DMS153 treated with DMSO at 0.1 percent for 48 hours (cell line): ENCODE data around the gene PROK1.

Experiments used
- DNase-seq: peaks from one replicate; lab custom pipeline; 2025; ENCODE audit not compliant: unreplicated experiment; lab: John Stamatoyannopoulos, UW

The PROK1 gene

DNA sequence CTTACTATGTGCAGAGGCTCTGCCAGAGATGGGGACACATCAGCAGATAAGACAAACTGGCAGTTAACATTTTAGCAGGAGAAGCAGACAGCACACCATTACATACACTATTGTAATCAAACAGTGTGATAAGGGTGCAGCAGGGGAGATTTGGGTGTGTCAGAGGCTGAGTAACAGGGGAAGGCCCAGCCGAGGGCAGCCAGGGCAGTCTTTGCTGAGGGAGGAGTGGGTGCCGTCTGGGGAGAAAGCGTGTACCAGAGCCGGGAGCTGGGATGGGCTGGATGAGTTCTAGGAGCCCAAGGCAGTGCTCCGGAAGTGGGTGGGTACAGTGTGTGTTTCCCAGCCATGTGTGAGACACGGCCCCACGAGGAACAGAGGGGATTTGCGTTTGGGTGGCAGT, 36.8 kb downstream of the PROK1 start:
- DNase-seq = no peak

- no peak for DNase-seq
Measured at GRCh38 chr1:110488161-110488560, 37.2 kb downstream of the PROK1 start.

DNA sequence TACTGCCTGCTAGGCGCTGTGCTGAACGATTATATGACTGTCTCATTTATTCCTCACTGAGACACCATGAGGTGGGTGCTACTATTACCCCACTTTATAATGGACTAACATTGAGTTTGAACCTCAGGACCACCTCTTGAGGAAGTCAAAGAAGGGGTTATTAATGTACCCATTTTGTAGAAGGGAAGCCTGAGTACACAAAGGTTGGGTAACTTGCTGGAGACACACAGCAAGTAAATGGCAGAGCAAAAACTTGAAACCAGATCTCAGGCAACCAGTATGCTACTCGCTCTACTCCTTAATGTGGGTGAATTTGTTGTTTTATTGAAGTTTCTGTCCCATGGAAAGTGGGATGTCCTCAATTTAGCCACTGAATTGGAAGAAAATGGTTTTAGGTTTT, 37.9 kb downstream of the PROK1 start:
- no peak for DNase-seq

DNA sequence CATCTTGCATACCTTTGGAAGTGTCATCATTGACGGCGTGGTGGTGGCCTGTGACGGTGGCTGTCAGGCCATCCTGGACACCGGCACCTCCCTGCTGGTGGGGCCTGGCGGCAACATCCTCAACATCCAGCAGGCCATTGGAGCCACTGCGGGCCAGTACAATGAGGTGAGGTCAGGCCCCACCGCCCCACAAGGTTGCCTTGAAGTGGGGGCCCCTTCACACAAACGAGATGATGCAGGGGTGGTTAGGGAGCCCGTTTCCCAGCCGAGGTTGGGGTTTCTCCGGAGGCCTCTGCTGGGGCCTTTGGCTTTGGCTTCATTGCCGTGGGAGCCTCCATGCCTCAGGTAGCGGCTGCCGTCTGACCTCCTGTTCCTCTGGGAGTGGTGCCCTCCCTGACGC, 38.5 kb downstream of the PROK1 start:
- no peak for DNase-seq

GRCh38 chr1:110489973-110490542, 39.1 kb downstream of the PROK1 start:
- DNase-seq = no peak

GRCh38 chr1:110490791-110491451, 40.0 kb downstream of the PROK1 start:
- no peak for DNase-seq

DNA sequence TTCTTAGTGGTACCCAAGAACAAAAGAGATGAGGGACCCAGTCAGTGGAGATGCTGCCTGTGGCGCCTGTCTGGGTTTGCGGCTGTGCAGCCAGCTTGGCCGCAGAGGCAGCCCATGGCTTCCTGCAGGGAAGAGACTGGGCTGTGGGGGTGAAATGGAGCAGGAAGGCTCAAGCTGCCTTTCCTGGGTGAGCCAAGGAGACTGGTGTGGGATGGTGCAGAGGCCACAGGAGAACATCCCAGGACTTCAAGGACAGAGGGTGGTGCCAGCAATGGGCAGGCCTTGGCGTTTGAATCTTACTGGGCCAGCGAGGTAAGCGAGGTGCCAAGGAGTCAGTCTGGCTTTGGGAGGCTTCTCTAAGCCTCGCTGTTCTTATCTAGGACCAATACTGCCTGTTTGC, 41.6 kb downstream of the PROK1 start:
- no peak for DNase-seq

DNA sequence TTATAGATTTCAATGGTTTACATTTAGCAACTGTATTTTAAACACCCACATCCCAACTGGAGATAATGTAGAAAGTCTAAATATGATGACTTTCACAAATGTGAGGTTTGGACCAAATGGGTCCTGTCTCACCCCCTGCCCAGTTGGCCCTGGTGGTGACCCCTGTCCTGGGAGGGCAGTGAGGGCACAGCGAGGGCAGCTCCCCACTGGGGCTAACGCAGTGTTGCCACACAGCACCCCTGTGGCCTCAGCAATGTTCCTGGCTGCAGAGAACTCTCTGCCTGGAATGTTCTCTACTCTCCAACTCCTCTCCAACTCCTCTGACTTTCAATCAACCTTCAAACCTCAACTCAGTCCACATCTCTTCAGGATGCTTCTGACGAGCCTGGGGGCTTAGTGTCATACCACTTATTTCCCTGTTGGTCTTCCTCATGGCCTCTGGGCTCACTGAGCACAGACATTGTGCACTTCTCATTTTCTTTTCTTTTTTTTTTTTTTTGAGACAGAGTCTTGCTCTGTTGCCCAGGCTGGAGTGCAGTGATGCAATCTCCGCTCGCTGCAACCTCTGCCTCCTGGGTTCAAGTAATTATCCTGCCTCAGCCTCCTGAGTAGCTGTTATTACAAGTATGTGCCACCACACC, 42.2 kb downstream of the PROK1 start:
- no peak for DNase-seq

DNA sequence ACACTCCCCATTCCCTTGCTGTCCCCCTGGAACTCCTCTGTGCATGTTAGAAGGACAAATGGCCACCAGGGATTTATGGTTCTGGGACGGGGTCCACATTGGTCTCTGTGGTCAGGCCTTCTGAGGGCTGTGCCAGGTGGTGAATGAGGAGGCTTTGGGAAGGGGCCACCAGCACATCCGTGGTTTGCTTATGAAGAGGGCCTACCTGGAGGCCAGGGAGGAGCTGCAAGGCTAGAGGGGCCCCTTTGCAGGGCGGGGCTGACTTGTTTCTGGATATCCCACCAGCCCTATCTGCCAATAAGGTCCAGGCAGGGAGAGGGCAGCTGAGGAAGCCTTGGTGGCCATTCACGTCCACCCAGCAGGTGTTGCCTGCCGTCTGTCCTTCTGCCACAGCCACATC, 43.1 kb downstream of the PROK1 start:
- no peak for DNase-seq

DNA sequence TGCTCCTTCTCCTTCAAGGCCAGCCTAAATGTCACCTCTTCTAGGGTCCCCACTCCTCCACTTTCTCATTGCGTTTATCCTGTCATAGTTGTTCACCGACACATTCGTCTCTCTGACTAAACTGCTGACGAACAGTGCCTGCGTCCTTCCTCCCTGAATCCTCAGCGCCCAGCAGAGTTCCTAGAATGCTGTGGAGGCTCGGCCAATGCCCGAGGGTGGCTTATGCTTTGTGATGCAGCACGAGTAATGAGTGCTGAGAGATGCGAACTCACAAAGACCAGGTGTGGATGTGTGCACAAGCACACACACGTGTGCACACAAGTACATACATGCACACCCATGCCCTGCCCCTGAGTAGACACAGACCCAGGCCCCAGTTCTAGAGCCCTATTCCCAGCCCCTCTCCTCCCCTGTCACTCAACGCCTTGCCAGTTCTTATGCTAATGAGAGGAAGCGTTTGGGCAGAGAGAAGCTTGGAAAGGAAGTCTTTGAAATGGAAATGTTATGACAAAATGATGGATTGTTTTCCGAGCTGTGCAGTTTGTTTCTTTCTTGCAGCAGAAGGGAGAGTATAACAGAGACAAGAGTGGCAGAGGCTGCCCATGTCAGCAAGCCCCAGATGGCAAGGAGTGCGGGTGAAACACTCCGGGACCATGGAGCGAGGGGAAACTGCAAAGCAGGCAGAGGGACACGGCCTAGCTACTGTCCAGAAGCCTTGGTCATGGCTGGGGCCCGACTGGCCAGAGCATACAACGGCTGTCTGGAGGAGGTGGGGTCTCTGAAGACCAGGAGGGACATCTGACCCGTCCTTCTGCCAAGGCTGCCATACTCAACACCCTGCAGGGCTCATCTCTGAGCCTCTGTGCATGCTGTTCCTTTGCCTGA, 43.8 kb downstream of the PROK1 start:
- no peak for DNase-seq

GRCh38 chr1:110495926-110496600, 45.1 kb downstream of the PROK1 start:
- peak; percentile 59 for DNase-seq

DNA sequence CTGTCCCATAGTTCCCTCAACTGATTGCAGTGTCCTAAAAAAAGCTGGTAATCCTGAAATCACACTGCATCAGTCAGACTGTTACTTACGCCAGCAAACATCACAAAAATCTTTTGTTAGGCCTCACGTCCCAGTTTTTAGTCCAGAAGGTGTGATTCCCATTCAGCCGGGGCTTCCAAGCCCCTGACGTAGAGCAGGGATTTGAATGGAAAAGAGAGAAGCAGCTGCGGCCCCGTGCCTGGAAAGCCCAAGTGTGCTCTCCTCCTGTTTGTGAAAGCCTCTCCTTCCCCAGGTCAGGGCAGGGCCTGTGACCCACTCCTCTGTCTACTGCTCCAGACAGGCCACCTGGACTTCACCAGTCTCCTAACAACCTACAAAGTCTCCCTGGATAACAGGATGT, 47.3 kb downstream of the PROK1 start:
- no peak for DNase-seq

GRCh38 chr1:110501488-110502132, 50.7 kb downstream of the PROK1 start:
- DNase-seq = no peak

GRCh38 chr1:110502402-110503151, 51.6 kb downstream of the PROK1 start:
- DNase-seq = no peak

DNA sequence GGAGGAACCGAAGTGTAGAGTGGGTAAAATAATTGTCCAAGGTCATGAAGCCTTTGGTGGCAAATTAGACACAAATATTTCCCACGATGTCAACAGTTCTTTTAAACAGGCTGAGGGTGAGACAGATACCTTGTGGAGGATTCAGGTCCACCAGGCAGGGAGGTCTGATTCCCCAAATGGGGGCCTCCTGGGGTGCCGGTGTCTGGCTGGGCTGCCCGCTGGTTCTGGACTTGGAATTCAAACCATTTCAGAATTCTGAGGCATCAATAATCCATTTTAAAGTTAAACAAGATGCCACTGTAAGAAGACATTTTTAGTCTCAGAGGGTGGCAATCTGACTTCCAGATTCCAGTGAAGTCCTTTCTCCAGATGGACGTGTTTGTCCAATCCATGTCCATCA, 52.5 kb downstream of the PROK1 start:
- DNase-seq = no peak

DNA sequence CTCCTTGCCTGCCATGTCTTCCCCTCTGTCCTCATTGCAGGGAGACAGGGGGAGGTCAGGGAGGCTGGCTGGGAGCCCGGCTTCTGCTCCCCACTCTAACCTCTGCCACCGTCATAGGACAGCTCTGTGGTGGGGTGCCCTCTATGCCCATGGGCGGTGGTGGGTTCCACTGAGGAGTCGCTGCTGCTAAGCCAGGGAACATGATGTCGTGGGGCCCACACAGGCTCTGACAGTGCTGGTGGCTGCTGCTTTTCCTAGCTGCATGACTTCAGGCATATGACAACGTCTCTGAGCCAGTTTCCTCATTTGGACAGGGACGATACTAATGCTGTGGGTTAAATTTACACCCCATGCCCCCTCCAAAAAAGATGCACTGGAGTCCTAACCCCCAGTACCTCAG, 53.3 kb downstream of the PROK1 start:
- no peak for DNase-seq

DNA sequence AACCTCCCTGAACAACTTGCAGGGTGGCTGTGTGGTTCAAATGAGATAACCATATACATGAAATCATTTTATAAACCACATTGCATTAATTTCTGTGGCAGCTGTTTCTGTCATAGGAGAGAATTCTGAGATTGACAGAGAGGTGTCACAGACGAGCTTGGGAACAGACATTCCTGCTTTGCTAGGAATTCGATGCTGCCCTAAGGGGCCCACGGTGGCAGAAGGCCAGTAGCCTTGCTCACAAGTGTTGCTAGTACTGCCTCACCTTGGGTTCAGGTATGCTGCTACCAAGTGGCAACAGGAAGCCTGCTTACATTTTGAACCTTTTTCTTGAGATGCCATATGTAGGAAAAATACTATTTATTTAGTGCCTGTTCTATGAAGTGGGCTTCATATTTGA, 54.6 kb downstream of the PROK1 start:
- no peak for DNase-seq

DNA sequence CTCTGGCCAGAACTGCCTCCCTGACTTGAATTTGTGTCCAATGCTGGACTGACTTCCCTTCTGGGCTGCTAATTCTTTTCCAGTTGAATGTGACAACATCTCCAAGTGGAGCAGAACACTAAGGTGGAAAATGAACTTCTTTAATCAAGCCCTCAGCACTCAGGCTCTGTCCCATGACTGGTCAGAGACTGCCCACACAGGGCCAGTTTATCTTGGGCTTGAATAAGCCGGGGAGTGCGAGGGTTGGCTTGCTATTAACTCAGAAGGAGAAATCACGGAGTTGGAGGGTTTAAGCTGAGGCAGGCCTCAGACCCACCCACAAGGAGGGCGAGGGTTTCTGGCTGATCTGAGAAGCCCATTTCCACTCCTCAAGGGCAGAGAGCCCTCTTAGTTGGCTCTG, 55.6 kb downstream of the PROK1 start:
- DNase-seq = no peak
